A549 treated with AZD2906 at 1 μM for 4 hours (cell line): ENCODE results near the gene PRSS2. TPM values are rescaled to one million over a fixed set of nuclear protein-coding genes. Genes with fewer than 3 reads are reported as not detected.

ENCODE experiments used
- total RNA-seq: library from RNA; stranded (reverse); fragments of 200-300 nt; extraction: Qiagen RNA extraction; gene quantifications from 5 replicates; pipeline ENCODE4 v1.2.3, GENCODE V29; 2022

PRSS2 gene
- not detected in 5 replicates for total RNA-seq

DNA sequence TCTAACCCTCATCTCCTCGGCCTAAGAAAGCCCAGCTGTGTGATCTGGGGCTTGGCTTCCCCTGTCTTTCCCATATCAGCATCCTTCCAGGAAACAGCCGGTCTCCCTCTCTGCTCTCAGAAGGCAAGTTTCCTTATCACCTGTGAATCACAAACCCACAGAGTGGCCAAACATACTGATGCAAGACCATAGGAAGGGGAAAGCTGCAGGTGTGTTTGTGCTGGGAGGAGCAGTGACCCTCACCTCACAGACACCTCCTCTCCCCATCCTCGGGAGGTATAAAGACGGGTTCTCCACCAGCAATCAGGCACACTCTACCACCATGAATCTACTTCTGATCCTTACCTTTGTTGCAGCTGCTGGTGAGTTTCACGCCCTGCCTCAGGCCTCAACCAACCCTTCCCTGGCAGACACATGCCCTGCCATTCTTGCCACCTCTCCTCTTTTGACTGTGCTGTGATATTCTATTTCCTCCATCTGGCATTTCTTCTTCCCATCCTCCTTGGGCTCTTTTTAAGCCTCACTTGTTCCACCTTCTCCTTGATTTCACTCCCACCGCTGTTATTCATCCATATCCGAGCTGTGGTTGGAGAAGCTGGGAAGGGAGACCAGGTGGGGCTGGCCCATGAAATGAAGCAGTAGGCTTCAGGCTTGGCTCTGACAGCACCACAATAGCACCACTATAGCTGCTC is at the start of gene PRSS2:
PRSS2 (plus strand) TSS at position 310 of the 692 bp plus-strand sequence; CDS start at position 323, 13 bp downstream.

DNA sequence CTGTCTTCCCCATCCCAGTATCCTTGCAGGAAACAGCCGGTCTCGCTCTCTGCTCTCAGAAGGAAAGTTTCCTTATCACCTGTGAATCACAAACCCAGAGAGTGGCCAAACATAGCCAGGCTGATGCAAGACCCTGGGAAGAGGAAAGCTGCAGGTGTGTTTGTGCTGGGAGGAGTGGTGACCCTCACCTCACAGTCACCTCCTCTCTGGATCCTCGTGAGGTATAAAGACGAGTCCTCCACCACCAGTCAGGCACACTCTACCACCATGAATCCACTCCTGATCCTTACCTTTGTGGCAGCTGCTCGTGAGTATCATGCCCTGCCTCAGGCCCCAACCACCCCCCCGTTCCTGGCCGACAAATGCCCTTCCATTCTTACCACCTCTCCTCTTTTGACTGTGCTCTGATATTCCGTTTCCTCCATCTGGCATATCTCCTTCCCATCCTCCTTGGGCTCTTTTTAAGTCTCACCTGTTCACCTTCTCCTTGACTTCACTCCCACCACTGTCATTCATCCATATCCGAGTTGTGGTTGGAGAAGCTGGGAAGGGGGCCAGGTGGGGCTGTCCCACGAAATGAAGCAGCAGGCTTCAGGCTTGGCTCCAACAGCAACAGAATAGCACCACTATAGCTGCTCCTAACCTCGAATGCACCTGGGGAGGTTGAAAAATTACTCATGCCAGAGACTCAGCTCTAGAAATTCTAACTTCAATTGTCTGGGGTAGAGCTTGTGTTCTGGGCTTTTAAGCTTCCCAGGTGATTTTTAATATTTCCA is 21.4 kb upstream of the PRSS2 start, which contains the start of gene PRSS1:
PRSS1 (plus strand) TSS at position 255 of the 776 bp plus-strand sequence; CDS start at position 268, 13 bp downstream.

Other genes starting within 250 kb of the PRSS2 start
- gene PRSS1, start 21.5 kb upstream of the PRSS2 start, total RNA-seq = not detected in 5 replicates
- gene EPHB6, start 84.1 kb downstream of the PRSS2 start, total RNA-seq = 0.40 to 0.87 TPM (median 0.60 TPM) in 5 replicates
- gene TRPV6, start 114.8 kb downstream of the PRSS2 start, total RNA-seq = 0.02 TPM in 1 of 5 replicates, not detected in the others
- gene TRPV5, start 162.8 kb downstream of the PRSS2 start, total RNA-seq = not detected in 5 replicates
- not detected in 5 replicates for gene LLCFC1, start 168.5 kb downstream of the PRSS2 start, total RNA-seq
- gene KEL, start 191.4 kb downstream of the PRSS2 start, total RNA-seq = 0.08 TPM in 1 of 5 replicates, not detected in the others